MCF 10A (cell line): ENCODE data around the gene CEP170B. TPM values are rescaled to one million over a fixed set of nuclear protein-coding genes. Genes with fewer than 3 reads are reported as not detected.

Experiments
- BruUV-seq: library from RNA; stranded (reverse); fragments of 400-500 nt; replicated peaks from 2 replicates; lab custom pipeline; 2021; lab: Mats Ljungman, UMichigan
- CTCF ChIA-PET: fragments of 300-600 bp; sonication (Branson Sonifier 250); formaldehyde crosslinking; extraction: SDS; loops from one replicate; lab custom pipeline; 2021; ENCODE audit warnings: antibody characterized with exemption, inconsistent platforms; lab: Yijun Ruan, JAX
- POLR2A ChIA-PET: fragments of 300-600, 350-650 bp; sonication (Branson Sonifier 250); formaldehyde crosslinking; extraction: SDS; loops from one replicate; lab custom pipeline; 2020; ENCODE audit warnings: antibody characterized with exemption, inconsistent platforms; lab: Yijun Ruan, JAX
- DNase-seq: peaks from one replicate; pipeline ENCODE4 v3.0.0-alpha.2; 2018; ENCODE audit not compliant: unreplicated experiment
- H3K27ac Mint-ChIP-seq: one replicate; pipeline ENCODE4 v1.8.0; 2022; ENCODE audit warnings: mild to moderate bottlenecking, low read depth, mixed read lengths; ENCODE audit not compliant: unreplicated experiment
- H3K27me3 Mint-ChIP-seq: one replicate; pipeline ENCODE4 v1.8.0; 2022; ENCODE audit warnings: mixed read lengths; ENCODE audit not compliant: insufficient read depth, unreplicated experiment
- H3K36me3 Mint-ChIP-seq: one replicate; pipeline ENCODE4 v1.8.0; 2022; ENCODE audit warnings: mild to moderate bottlenecking, moderate library complexity, mixed read lengths; ENCODE audit not compliant: insufficient read depth, unreplicated experiment
- H3K4me1 Mint-ChIP-seq: one replicate; pipeline ENCODE4 v1.8.0; 2022; ENCODE audit warnings: mixed read lengths; ENCODE audit not compliant: insufficient read depth, unreplicated experiment
- H3K4me3 Mint-ChIP-seq: one replicate; pipeline ENCODE4 v1.8.0; 2022; ENCODE audit warnings: mild to moderate bottlenecking, moderate library complexity, mixed read lengths; ENCODE audit not compliant: unreplicated experiment
- H3K9me3 Mint-ChIP-seq: one replicate; pipeline ENCODE4 v1.8.0; 2022; ENCODE audit warnings: mixed read lengths; ENCODE audit not compliant: unreplicated experiment
- CTCF ChIP-seq: fragments of 200-600 bp; IDR thresholded peaks from one replicate; pipeline ENCODE4 v1.8.0; 2022; ENCODE audit warnings: antibody characterized with exemption, mild to moderate bottlenecking; ENCODE audit not compliant: unreplicated experiment
- intact Hi-C: fragments of 100-400 bp; cut with micrococcal nuclease; formaldehyde crosslinking; loops from 2 replicates; pipeline ENCODE4 v1.14.1; 2022
- total RNA-seq: library from RNA; stranded (reverse); gene quantifications from 2 replicates; pipeline ENCODE4 v1.2.3, GENCODE V29; 2022

Gene CEP170B
- total RNA-seq, 1 experiment from 2014 or later, result 77.4 TPM

DNA sequence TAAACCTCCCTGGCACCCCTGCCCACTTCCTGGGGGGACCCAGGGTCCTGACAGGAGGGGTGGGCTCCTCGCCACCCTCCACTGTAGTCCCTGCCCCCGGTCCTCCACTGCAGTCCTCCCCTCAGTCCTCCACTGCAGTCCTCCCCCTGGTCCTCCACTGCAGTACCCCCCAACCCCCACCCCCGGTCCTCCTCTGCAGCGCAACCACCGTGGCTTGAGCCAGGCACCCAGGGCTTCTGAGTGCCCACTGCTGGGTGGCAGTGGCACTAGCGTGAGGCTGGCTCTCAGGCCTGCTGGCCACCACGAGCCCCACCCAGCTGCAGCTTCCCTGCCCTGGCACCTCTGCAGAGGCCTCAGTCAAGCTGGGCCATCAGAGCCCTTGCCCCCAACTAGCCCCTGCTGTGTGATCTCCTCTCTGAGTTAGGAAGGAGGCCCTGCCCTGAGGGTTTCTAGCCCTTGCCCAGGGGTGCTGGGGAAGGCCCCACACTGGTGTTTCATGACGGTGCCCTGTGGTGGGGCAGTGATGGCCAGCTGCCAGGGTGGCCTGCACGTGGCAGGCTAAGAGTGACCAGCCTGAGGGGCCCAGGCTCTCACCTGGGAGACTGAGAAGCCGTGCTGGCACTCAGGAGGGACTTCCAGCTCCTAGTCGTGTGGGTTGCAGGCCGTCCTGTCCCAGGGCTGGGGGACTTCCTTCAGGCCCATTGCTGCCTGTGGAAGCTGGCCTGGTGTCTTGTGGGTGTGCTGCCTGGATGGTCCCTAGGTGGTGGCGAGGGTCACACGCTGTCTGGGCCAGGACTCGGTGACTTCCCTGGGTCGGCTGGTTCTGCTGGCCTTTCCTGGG, 9.7 kb downstream of the CEP170B start:
- intact Hi-C loops, result no loop called here
- Mint-ChIP-seq H3K27me3 (no peaks in the 10 kb centered on the region), H3K4me3 (no peak overlapping the region), H3K27ac (no peak overlapping the region), H3K4me1 (peaks cover 13% of the 10 kb centered on the region), H3K36me3 (peaks cover 11% of the 10 kb centered on the region), H3K9me3 (no peaks in the 10 kb centered on the region)
- ChIA-PET POLR2A (no interaction called here), CTCF (interaction anchor here (1.4 kb wide), 1 partner anchor 106 kb away, joined by 6 read pairs; no protein-coding TSS in a partner anchor)
- no TSS peak for BruUV-seq
- no peak for TF ChIP-seq CTCF
- no peak for DNase-seq

- no peak overlapping the region for H3K27ac Mint-ChIP-seq
- POLR2A ChIA-PET, result no interaction called here
- H3K9me3 Mint-ChIP-seq, result no peaks in the 10 kb centered on the region
- BruUV-seq, result no TSS peak
- H3K4me1 Mint-ChIP-seq, result peaks cover 13% of the 10 kb centered on the region
- TF ChIP-seq CTCF, result no peak
- CTCF ChIA-PET, result no interaction called here
- intact Hi-C loops, result no loop called here
- no peak overlapping the region for H3K4me3 Mint-ChIP-seq
- H3K36me3 Mint-ChIP-seq, result peaks cover 13% of the 10 kb centered on the region
- DNase-seq, result no peak
- H3K27me3 Mint-ChIP-seq, result no peaks in the 10 kb centered on the region
Observed at GRCh38 chr14:104875412-104875751, 10.3 kb downstream of the CEP170B start.

GRCh38 chr14:104875811-104876210, 10.7 kb downstream of the CEP170B start:
- no TSS peak for BruUV-seq
- no peak for TF ChIP-seq CTCF
- no peaks in the 10 kb centered on the region for H3K27me3 Mint-ChIP-seq

GRCh38 chr14:104876251-104876699, 11.2 kb downstream of the CEP170B start:
- peak; percentile 61 for DNase-seq
- H3K27me3 Mint-ChIP-seq, result no peaks in the 10 kb centered on the region
- H3K9me3 Mint-ChIP-seq, result no peaks in the 10 kb centered on the region
- no TSS peak for BruUV-seq
- H3K4me1 Mint-ChIP-seq, result peaks cover 13% of the 10 kb centered on the region
- ChIA-PET CTCF (interaction anchor here (0.6 to 0.7 kb wide), 2 partner anchors 23 to 794 kb away, joined by 3 to 4 read pairs; no protein-coding TSS in a partner anchor), POLR2A (interaction anchor here (1.0 to 1.1 kb wide), 2 partner anchors 12 to 97 kb away, joined by 3 read pairs; no protein-coding TSS in a partner anchor)
- TF ChIP-seq CTCF, result no peak
- intact Hi-C loops, result no loop called here
- peaks cover 19% of the 10 kb centered on the region for H3K36me3 Mint-ChIP-seq
- no peak overlapping the region for H3K27ac Mint-ChIP-seq
- H3K4me3 Mint-ChIP-seq, result no peak overlapping the region

More at GRCh38 chr14:104875811-104876210, 10.7 kb downstream of the CEP170B start:
- Mint-ChIP-seq H3K4me1 (peaks cover 13% of the 10 kb centered on the region), H3K9me3 (no peaks in the 10 kb centered on the region), H3K4me3 (no peak overlapping the region), H3K36me3 (peaks cover 15% of the 10 kb centered on the region), H3K27ac (no peak overlapping the region)
- CTCF ChIA-PET, result no interaction called here
- POLR2A ChIA-PET, result interaction anchor here (1.0 to 1.1 kb wide), 2 partner anchors 11 to 97 kb away, joined by 3 read pairs; no protein-coding TSS in a partner anchor
- intact Hi-C loops, result no loop called here
- no peak for DNase-seq
